ENCODE measurements around the gene NUDT4B. TPM values are rescaled to one million over a fixed set of nuclear protein-coding genes. Genes with fewer than 3 reads are reported as not detected.
"Not testable (repeated sequence)": the region's sequence is repeated elsewhere in the genome, so short reads cannot be mapped to it uniquely, and the experiment has no call there.

The NUDT4B gene
- total and polyA plus RNA-seq, 3 donors from 2014 or later = 7.0 to 30.9 (median 22.8) TPM

DNA sequence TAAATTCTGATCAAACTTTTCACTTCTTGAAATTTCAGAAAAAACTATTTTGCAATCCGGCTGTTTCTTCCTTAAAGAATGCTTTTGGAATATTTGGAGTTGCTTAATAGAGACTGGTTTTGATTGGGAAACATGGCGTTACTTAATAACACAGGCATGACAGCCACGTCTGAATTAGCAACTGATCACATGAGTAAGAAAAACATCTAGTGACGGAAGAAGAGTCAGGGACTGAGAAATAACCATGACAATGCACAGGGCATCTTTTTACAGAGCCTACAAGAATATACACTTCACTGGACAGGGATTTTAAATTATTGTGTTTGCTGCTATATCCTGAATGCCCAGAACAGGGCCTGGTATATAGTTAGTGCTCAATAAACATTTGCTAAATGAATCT, 25.1 kb downstream of the NUDT4B start:
- intact Hi-C loops (cut with DNase I; ENCODE audit: low total_unique reads); H3K4me1 ChIP-seq; H3K36me3 ChIP-seq (ENCODE audit: low read depth, missing control alignments); H3K27ac ChIP-seq; H3K4me3 ChIP-seq; H3K9me3 ChIP-seq; DNase-seq; H3K27me3 ChIP-seq: not testable (repeated sequence)
- no CpG with 5 or more reads among the region's 4 CpGs for WGBS, 2 donors

DNA sequence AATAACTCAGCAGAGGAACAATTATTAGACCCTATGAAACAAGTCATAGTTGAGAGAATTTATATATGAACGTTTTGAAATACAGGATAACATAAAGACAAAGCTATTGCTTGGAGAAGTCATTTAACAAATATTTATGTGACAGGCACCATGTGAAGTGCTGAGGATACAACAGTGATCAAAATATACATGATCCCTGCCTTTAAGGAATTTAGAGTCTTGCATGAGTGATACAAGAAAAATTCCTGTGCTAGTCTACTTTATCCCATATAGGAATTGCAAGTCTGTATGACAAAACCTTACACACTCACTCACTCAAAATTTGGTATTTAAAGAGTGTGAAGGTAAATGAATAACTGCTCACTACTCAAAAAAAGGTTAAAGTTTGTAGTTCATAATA, 25.5 kb downstream of the NUDT4B start:
- no CpG with 5 or more reads among the region's 1 CpG for WGBS, 2 donors
- H3K36me3 ChIP-seq (ENCODE audit: low read depth, missing control alignments) = not testable (repeated sequence)

DNA sequence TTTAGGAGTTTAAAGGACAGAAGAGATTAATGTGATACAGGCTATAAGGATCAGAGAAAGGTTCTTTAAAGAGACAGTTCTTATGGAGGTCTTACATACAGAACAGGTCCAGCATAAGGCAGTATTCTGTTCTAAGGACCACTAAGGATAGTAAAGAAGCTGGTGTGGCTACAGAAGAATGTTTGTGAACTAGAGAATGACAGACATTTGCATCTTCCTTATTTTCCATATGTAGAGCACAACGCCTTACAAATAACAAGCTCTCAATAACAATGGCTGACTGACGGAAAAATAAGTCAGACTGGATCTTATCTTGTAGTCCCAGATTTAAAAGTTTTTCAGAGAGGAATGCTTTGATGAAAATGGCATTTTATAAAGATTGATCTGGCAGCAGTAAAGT, 26.7 kb downstream of the NUDT4B start:
- H3K9me3 ChIP-seq; H3K27me3 ChIP-seq; H3K36me3 ChIP-seq (ENCODE audit: low read depth, missing control alignments); intact Hi-C loops (cut with DNase I; ENCODE audit: low total_unique reads); DNase-seq; H3K4me3 ChIP-seq; H3K27ac ChIP-seq; H3K4me1 ChIP-seq: not testable (repeated sequence)
- WGBS, 2 donors = no CpG with 5 or more reads among the region's 2 CpGs

More for the DNA sequence above, 25.5 kb downstream of the NUDT4B start:
- intact Hi-C loops (cut with DNase I; ENCODE audit: low total_unique reads); DNase-seq; H3K4me1 ChIP-seq; H3K27me3 ChIP-seq; H3K27ac ChIP-seq; H3K9me3 ChIP-seq; H3K4me3 ChIP-seq: not testable (repeated sequence)

DNA sequence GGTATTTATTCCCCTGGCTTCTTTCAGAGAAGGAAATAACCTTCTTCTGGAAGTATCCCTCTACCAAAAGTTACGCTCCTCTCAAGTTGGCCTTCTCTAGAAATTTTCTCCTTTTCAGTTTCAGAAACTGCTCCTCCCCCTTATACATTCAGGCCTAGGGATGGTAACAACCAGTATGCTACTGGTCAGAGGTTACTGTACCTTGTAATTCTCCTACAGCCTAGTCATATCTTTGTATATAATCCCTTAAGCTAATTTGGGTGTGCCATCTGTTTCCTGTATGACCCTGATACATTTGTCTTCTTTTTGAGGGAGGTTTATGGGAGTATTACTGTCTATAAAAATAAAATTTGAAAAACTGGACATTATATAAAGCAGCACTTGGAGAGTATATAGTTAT, 29.1 kb downstream of the NUDT4B start:
- H3K4me1 ChIP-seq; H3K27ac ChIP-seq; intact Hi-C loops (cut with DNase I; ENCODE audit: low total_unique reads); H3K9me3 ChIP-seq; H3K36me3 ChIP-seq (ENCODE audit: low read depth, missing control alignments); H3K27me3 ChIP-seq; DNase-seq; H3K4me3 ChIP-seq: not testable (repeated sequence)
- WGBS, 2 donors = no CpG with 5 or more reads among the region's 1 CpG

DNA sequence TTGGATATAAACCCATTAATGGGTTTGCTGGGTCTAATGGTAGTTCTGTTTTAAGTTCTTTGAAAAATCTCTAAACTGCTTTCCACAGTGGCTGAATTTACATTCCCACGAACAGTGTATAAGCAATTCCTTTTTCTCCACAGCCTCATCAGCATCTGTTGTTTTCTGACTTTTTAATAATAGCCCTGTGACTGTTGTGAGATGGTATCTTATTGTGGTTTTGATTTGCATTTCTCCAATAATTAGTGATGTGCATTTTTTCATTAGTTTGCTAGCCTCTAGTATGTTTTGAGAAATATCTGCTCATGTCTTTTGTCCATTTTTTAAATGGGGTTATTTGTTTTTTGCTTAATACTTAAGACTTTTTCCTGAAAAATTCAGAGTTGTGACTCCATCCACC, 31.8 kb downstream of the NUDT4B start:
- WGBS, 2 donors = no CpG with 5 or more reads among the region's 1 CpG
- H3K27me3 ChIP-seq; DNase-seq; intact Hi-C loops (cut with DNase I; ENCODE audit: low total_unique reads); H3K27ac ChIP-seq; H3K9me3 ChIP-seq; H3K4me1 ChIP-seq; H3K4me3 ChIP-seq; H3K36me3 ChIP-seq (ENCODE audit: low read depth, missing control alignments): not testable (repeated sequence)

DNA sequence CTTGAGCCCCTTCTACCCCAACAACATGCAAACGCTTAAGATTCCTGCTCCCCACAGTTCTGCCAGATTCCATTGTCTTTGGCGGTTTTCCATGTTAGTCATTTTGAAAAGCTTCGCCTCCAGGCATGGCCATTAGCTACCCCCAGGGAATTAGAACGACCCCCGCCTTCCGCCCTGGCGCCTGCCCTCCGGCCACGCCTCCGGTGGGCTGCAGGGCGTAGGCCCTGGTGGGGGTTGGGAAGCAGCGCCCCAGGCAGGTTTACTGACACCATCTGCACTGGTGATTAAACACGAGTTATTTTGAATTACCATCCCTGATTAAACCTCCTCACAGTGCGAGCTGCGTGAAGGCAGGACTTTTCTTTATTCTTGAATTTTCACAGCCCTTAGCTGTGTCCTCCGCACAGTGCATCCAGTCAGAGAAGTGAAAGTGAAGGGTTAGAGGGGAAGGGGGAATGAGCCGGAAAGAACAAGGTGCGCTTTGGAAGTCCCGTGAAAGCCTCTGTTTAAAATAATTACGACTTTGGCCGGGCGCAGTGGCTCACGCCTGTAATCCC, 43.0 kb downstream of the NUDT4B start:
- no CpG with 5 or more reads among the region's 23 CpGs for WGBS, 2 donors
- H3K36me3 ChIP-seq (ENCODE audit: low read depth, missing control alignments); H3K27me3 ChIP-seq; H3K9me3 ChIP-seq; DNase-seq; intact Hi-C loops (cut with DNase I; ENCODE audit: low total_unique reads); H3K4me3 ChIP-seq; H3K4me1 ChIP-seq; H3K27ac ChIP-seq: not testable (repeated sequence)

DNA sequence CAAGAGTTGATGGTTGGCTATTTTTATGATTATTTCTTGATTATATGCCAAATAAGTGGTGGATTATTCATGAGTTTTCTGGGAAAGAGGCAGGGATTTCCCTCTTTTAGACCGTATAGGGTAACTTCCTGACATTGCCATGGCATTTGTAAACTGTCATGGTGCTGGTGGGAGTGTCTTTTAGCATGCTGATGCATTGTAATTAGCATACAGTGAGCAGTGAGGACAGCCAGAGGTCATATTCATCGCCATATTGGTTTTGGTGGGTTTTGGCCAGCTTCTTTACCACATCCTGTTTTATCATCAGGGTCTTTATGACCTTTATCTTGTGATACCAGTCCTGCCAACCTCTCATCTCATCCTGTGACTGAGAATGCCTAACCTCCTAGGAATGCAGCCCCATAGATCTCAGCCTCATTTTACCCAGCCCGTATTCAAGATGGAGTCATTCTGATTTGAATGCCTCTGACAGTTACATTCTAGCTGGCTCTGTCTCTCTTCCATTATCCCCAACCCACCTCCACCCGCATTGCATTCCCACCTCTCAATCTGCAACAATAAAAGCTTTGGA, 45.3 kb downstream of the NUDT4B start:
- H3K9me3 ChIP-seq; H3K27me3 ChIP-seq; DNase-seq; H3K4me3 ChIP-seq; H3K27ac ChIP-seq; H3K4me1 ChIP-seq; H3K36me3 ChIP-seq (ENCODE audit: low read depth, missing control alignments); intact Hi-C loops (cut with DNase I; ENCODE audit: low total_unique reads): not testable (repeated sequence)
- no CpG with 5 or more reads among the region's 4 CpGs for WGBS, 2 donors

Small RNAs within 50 kb of the gene (small RNA-seq; reads per million reads assigned to genes)
- gene RNU6-1171P = 0 reads per million in 2 donors

Other genes starting within 250 kb of the NUDT4B start
- gene NBPF14, start 152.8 kb upstream of the NUDT4B start, total RNA-seq = 100 to 1,000 TPM in 1 of 2 donors, 10 to 100 TPM in 1; 55.4 to 110 TPM
- 46.7 TPM for gene NBPF14, start 152.8 kb upstream of the NUDT4B start, polyA plus RNA-seq (ENCODE audit: insufficient read depth, low read depth, low replicate concordance)
- 10 to 100 TPM; 32.4 to 48.7 TPM for gene PDE4DIP, start 95.7 kb downstream of the NUDT4B start, total RNA-seq
- gene PDE4DIP, start 95.7 kb downstream of the NUDT4B start, polyA plus RNA-seq (ENCODE audit: insufficient read depth, low read depth, low replicate concordance) = 29.8 TPM

Data from testis (tissue), 3 donors.